ENCODE results near the gene FRAS1. TPM values are rescaled to one million over a fixed set of nuclear protein-coding genes. Genes with fewer than 3 reads are reported as not detected.

Gene FRAS1
- total RNA-seq, 1 experiment from 2014 or later, result 0.23 TPM

DNA sequence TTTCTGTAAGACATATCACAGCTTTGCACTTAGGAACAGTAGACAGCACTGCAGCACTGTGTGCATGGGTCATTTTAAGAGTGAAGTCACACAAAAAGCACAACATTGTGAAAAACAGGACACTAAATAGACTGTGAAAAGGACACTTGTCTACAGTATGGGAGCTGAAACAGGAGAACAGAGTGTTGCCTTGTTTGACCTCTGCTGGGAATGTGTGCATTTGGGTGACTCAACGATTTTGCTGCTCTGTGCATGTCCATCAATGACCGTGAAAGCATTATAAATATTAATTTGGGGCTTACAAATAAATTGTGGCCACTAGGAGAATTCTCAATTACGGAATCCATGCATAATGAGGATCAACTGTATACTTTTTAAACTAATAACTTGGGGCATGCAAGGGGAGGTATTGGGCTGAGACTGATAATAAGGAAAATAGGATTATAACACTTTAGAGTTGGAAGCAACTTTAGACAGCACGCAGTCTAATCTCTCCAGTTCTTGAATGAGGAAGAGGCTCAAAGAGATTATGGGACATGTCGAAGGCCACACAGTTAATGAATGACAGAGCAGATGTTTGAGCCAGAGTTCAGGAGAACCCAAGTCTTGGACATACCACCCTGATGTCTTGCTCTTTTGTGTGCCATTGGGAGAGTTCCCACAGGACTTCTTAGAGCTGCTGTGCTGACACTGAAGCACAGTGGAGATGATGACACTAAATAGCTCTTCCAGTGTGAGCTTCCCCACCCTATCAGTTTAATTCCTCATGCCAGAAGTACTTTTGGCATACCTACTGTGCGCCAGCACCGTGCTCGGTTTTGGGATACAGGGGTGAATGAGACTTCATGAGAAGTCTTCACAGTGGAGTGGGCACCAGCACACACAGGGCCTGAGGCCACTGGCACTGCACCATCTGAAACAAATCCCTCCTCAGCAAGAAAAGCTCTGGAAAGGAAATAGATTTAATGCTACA, 79.3 kb downstream of the FRAS1 start:
- Histone ChIP-seq H3K4me3 (ENCODE audit: low read depth in 2 of 2, low read length in 2 of 2) (no peak overlapping the region), H3K27me3 (ENCODE audit: control insufficient read depth, insufficient read depth, low read length) (no peaks in the 10 kb centered on the region), H3K27ac (ENCODE audit: low read length) (no peak overlapping the region), H3K9me3 (ENCODE audit: control insufficient read depth, insufficient read depth, low read depth, low read length) (no peaks in the 10 kb centered on the region), H3K36me3 (ENCODE audit: control insufficient read depth, insufficient read depth, low read length) (no peaks in the 10 kb centered on the region), H3K4me1 (ENCODE audit: control insufficient read depth, insufficient read depth, low read length) (no peaks in the 10 kb centered on the region)
- no peak for TF ChIP-seq POLR2AphosphoS5 (IDR thresholded peaks at IDR 0.05; ENCODE audit: low read depth, low read length)
- no peak for TF ChIP-seq TCF7L2 (IDR thresholded peaks at IDR 0.05; ENCODE audit: low read depth, low read length)
- TF ChIP-seq, protein P1, sequence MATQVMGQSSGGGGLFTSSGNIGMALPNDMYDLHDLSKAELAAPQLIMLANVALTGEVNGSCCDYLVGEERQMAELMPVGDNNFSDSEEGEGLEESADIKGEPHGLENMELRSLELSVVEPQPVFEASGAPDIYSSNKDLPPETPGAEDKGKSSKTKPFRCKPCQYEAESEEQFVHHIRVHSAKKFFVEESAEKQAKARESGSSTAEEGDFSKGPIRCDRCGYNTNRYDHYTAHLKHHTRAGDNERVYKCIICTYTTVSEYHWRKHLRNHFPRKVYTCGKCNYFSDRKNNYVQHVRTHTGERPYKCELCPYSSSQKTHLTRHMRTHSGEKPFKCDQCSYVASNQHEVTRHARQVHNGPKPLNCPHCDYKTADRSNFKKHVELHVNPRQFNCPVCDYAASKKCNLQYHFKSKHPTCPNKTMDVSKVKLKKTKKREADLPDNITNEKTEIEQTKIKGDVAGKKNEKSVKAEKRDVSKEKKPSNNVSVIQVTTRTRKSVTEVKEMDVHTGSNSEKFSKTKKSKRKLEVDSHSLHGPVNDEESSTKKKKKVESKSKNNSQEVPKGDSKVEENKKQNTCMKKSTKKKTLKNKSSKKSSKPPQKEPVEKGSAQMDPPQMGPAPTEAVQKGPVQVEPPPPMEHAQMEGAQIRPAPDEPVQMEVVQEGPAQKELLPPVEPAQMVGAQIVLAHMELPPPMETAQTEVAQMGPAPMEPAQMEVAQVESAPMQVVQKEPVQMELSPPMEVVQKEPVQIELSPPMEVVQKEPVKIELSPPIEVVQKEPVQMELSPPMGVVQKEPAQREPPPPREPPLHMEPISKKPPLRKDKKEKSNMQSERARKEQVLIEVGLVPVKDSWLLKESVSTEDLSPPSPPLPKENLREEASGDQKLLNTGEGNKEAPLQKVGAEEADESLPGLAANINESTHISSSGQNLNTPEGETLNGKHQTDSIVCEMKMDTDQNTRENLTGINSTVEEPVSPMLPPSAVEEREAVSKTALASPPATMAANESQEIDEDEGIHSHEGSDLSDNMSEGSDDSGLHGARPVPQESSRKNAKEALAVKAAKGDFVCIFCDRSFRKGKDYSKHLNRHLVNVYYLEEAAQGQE (IDR thresholded peaks at IDR 0.05; ENCODE audit: insufficient read depth in 1 of 2, low read depth in 2 of 2, low read length in 1 of 2), result no peak
- no peak for TF ChIP-seq SIN3A (IDR thresholded peaks at IDR 0.05; ENCODE audit: borderline replicate concordance, insufficient read depth, low read depth, low read length)
- TF ChIP-seq, protein P2, sequence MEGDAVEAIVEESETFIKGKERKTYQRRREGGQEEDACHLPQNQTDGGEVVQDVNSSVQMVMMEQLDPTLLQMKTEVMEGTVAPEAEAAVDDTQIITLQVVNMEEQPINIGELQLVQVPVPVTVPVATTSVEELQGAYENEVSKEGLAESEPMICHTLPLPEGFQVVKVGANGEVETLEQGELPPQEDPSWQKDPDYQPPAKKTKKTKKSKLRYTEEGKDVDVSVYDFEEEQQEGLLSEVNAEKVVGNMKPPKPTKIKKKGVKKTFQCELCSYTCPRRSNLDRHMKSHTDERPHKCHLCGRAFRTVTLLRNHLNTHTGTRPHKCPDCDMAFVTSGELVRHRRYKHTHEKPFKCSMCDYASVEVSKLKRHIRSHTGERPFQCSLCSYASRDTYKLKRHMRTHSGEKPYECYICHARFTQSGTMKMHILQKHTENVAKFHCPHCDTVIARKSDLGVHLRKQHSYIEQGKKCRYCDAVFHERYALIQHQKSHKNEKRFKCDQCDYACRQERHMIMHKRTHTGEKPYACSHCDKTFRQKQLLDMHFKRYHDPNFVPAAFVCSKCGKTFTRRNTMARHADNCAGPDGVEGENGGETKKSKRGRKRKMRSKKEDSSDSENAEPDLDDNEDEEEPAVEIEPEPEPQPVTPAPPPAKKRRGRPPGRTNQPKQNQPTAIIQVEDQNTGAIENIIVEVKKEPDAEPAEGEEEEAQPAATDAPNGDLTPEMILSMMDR (IDR thresholded peaks at IDR 0.05), result no peak
- POLR2A ChIA-PET, result no interaction called here
- ATAC-seq (no peak), DNase-seq (ENCODE audit: low read depth, low spot score) (no peak)
- BruUV-seq (replicated peaks), result no TSS peak
- CTCF ChIA-PET, result no interaction called here
- in situ Hi-C loops (cut with HindIII; ENCODE audit: low pct_unique_long_range_greater_than_20kb, low sequenced_read_pairs), result no loop called here
- intact Hi-C loops (cut with micrococcal nuclease; ENCODE audit: unreplicated experiment), result no loop called here

DNA sequence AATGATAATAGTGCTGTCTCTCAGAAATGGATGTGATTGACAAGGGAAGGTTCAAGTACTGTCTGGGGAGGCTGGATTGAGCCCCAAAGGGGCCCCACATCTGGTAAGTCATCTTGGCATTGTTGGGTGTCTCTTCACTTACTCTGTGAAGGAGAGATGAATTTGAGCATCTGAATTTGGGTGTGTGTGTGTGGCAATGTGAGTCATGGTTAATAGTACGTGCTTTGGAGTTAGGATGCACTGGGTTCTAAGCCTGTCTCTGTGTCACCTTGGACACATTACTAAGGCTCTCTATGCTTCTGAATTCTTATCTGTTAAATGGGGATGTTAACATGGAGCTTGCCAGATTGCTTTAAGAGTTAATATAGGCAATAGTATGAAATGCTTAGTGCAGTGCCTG, 80.4 kb downstream of the FRAS1 start:
- H3K9me3 ChIP-seq (ENCODE audit: control insufficient read depth, insufficient read depth, low read depth, low read length), result no peaks in the 10 kb centered on the region
- ChIA-PET POLR2A (no interaction called here), CTCF (no interaction called here)
- no peaks in the 10 kb centered on the region for H3K36me3 ChIP-seq (ENCODE audit: control insufficient read depth, insufficient read depth, low read length)
- no peak overlapping the region for H3K4me3 ChIP-seq (ENCODE audit: low read depth in 2 of 2, low read length in 2 of 2)
- TF ChIP-seq, protein P2 (IDR thresholded peaks at IDR 0.05), result no peak
- TF ChIP-seq, protein P1 (IDR thresholded peaks at IDR 0.05; ENCODE audit: insufficient read depth in 1 of 2, low read depth in 2 of 2, low read length in 1 of 2), result no peak
- no peaks in the 10 kb centered on the region for H3K4me1 ChIP-seq (ENCODE audit: control insufficient read depth, insufficient read depth, low read length)
- H3K27ac ChIP-seq (ENCODE audit: low read length), result no peak overlapping the region
- intact Hi-C loops (cut with micrococcal nuclease; ENCODE audit: unreplicated experiment), result no loop called here
- BruUV-seq (replicated peaks), result no TSS peak
- no peaks in the 10 kb centered on the region for H3K27me3 ChIP-seq (ENCODE audit: control insufficient read depth, insufficient read depth, low read length)
- ATAC-seq (no peak), DNase-seq (ENCODE audit: low read depth, low spot score) (no peak)
- in situ Hi-C loops (cut with HindIII; ENCODE audit: low pct_unique_long_range_greater_than_20kb, low sequenced_read_pairs), result no loop called here

Measured in Panc1 (cell line).